ENCODE results near the gene OR2F1.

OR2F1 gene

GRCh38 chr7:143936087-143937009 lies 18.3 kb upstream of the OR2F1 start:
- Histone ChIP-seq H3K4me3 (ENCODE audit: low read depth, low read length) (no peak overlapping the region), H3K9me3 (ENCODE audit: control insufficient read depth, low read length) (no peaks in the 10 kb centered on the region), H3K27me3 (ENCODE audit: control insufficient read depth, insufficient read depth, low read length) (no peaks in the 10 kb centered on the region), H3K9ac (no peak overlapping the region), H3K36me3 (ENCODE audit: control insufficient read depth, insufficient read depth, low read length) (no peaks in the 10 kb centered on the region), H3K4me2 (ENCODE audit: low read length) (no peak overlapping the region), H2AFZ (no peak overlapping the region), H3K79me2 (no peaks in the 10 kb centered on the region), H3K4me1 (no peaks in the 10 kb centered on the region), H3K27ac (no peak overlapping the region)
- no peak for TF ChIP-seq CTCF (IDR thresholded peaks at IDR 0.05)

GRCh38 chr7:143938379-143939243 lies 16.0 kb upstream of the OR2F1 start:
- Histone ChIP-seq H2AFZ (no peak overlapping the region), H3K36me3 (ENCODE audit: control insufficient read depth, insufficient read depth, low read length) (no peaks in the 10 kb centered on the region), H3K9me3 (ENCODE audit: control insufficient read depth, low read length) (no peaks in the 10 kb centered on the region), H3K4me3 (ENCODE audit: low read depth, low read length) (no peak overlapping the region), H3K27me3 (ENCODE audit: control insufficient read depth, insufficient read depth, low read length) (no peaks in the 10 kb centered on the region), H3K9ac (no peak overlapping the region), H3K27ac (no peak overlapping the region), H3K4me1 (no peaks in the 10 kb centered on the region), H3K4me2 (ENCODE audit: low read length) (no peak overlapping the region), H3K79me2 (no peaks in the 10 kb centered on the region)
- no peak for TF ChIP-seq CTCF (IDR thresholded peaks at IDR 0.05)

GRCh38 chr7:143945423-143945822 lies 9.2 kb upstream of the OR2F1 start:
- TF ChIP-seq CTCF (IDR thresholded peaks at IDR 0.05) = no peak
- H3K79me2 ChIP-seq = no peaks in the 10 kb centered on the region

GRCh38 chr7:143947111-143947510 lies 7.5 kb upstream of the OR2F1 start:
- H3K79me2 ChIP-seq = no peaks in the 10 kb centered on the region
- H3K9me3 ChIP-seq (ENCODE audit: control insufficient read depth, low read length) = no peaks in the 10 kb centered on the region
- no peaks in the 10 kb centered on the region for H3K27me3 ChIP-seq (ENCODE audit: control insufficient read depth, insufficient read depth, low read length)
- H2AFZ ChIP-seq = no peak overlapping the region
- H3K9ac ChIP-seq = no peak overlapping the region
- H3K4me1 ChIP-seq = no peaks in the 10 kb centered on the region
- H3K4me2 ChIP-seq (ENCODE audit: low read length) = no peak overlapping the region
- no peak overlapping the region for H3K4me3 ChIP-seq (ENCODE audit: low read depth, low read length)
- no peak for TF ChIP-seq CTCF (IDR thresholded peaks at IDR 0.05)
- no peaks in the 10 kb centered on the region for H3K36me3 ChIP-seq (ENCODE audit: control insufficient read depth, insufficient read depth, low read length)
- no peak overlapping the region for H3K27ac ChIP-seq

More at GRCh38 chr7:143945423-143945822, 9.2 kb upstream of the OR2F1 start:
- no peaks in the 10 kb centered on the region for H3K27me3 ChIP-seq (ENCODE audit: control insufficient read depth, insufficient read depth, low read length)
- no peaks in the 10 kb centered on the region for H3K9me3 ChIP-seq (ENCODE audit: control insufficient read depth, low read length)
- H3K4me1 ChIP-seq = no peaks in the 10 kb centered on the region
- no peak overlapping the region for H3K9ac ChIP-seq
- no peak overlapping the region for H3K4me3 ChIP-seq (ENCODE audit: low read depth, low read length)
- H3K36me3 ChIP-seq (ENCODE audit: control insufficient read depth, insufficient read depth, low read length) = no peaks in the 10 kb centered on the region
- no peak overlapping the region for H3K27ac ChIP-seq
- no peak overlapping the region for H3K4me2 ChIP-seq (ENCODE audit: low read length)
- no peak overlapping the region for H2AFZ ChIP-seq

Data from parathyroid adenoma (tissue), 2 donors.